ENCODE measurements around the gene CCDC57.
A peak's percentile ranks its signal among the peaks of the same experiment; 100 is the strongest.

CCDC57 gene

DNA sequence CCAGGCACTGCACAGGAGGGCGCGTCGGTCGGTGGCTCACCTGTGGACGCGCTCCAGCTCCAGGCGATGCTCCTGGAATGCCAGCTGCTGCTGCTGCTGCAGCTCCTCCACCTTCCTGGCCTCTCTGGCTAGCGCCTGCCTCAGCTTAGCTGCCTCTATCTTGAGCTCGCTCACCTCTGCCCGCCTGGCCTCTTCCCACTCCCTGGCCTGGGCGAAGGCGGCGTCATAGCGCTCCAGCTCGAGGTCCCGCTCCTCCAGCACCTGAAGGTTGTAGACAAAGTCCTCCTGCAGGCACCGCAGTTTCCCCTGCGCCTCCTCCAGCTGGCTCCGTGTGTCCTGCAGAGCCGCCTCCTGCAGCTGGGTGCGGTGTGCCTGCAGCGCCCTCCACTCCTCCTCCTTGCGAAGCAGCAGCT, 11.1 kb downstream of the CCDC57 start:
- peak overlapping the region in 1 of 2 experiments; percentile 63 for H3K23ac ChIP-seq (ENCODE audit: low read length in 2 of 2)
- 95% methylated on average over 23 of the region's 23 CpGs for WGBS
- DNase-seq: no peak

DNA sequence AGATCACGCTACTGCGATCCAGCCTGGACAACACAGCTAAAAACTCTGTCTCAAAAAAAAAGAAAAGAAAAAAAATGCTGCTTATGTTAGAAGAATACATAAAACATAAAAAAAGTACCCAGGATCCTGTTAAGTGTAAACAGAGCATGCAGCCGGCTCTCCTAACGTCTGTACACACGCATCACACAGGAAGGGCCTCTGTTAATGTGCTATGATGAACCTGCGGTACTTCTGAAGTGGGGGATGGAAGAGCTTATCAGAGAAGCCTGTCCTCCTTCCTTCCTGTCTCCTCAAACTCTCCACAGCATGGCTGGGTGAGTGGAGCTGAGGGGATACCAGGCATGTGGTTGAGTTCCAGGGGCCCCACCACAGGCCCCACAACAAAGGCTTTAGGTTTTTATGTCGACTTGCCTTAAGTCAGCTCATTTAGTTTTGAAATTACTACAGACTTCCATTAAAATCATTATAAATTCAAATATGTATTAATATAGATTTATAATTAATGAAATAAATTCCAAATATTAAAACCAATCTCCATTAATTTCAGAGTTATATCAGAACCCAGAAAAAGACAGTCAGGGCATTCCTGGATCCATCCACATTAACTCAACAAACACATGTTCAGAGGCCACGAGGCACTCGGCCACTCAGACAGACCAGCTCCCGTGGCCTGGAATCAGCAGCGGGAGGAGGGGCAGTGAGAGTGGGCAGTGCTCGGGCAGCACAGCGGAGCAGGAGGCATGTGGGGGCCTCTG, 11.7 kb downstream of the CCDC57 start:
- Histone ChIP-seq H3K79me1 (replicated peaks; ENCODE audit: low read length, poor library complexity, severe bottlenecking) (peaks cover 21% of the 10 kb centered on the region), H3K4me2 (ENCODE audit: low read length, poor library complexity, severe bottlenecking) (no peak overlapping the region), H3K18ac (ENCODE audit: low read depth in 1 of 2, low read length in 2 of 2) (peak overlapping the region; percentile 18 to 83), H3K27ac (ENCODE audit: low read length, poor library complexity, severe bottlenecking) (no peak overlapping the region), H2BK12ac (ENCODE audit: low read length in 2 of 2) (peak overlapping the region; percentile 80 to 84), H3K23ac (ENCODE audit: low read length in 2 of 2) (no peak overlapping the region), H3K36me3 (ENCODE audit: control insufficient read depth in 1 of 2, insufficient read depth in 2 of 2, low read depth in 1 of 2, low read length in 2 of 2) (peaks cover 38 to 44% of the 10 kb centered on the region in 2 experiments), H3K4me3 (ENCODE audit: insufficient read depth in 1 of 2, low read depth in 1 of 2, low read length in 2 of 2) (no peak overlapping the region), H3K27me3 (ENCODE audit: control insufficient read depth in 1 of 2, insufficient read depth in 1 of 2, low read length in 2 of 2) (no peaks in the 10 kb centered on the region), H3K9ac (ENCODE audit: low read length) (no peak overlapping the region), H3K4me1 (ENCODE audit: control insufficient read depth, insufficient read depth, low read depth, low read length) (peaks cover 23% of the 10 kb centered on the region), H3K9me3 (ENCODE audit: control insufficient read depth, low read length) (no peaks in the 10 kb centered on the region), H2BK120ac (ENCODE audit: low read depth, low read length) (peak overlapping the region; percentile 68), H4K8ac (ENCODE audit: low read length) (peak overlapping the region; percentile 49), H2BK15ac (ENCODE audit: low read depth, poor library complexity, severe bottlenecking) (no peak overlapping the region), H3K4ac (ENCODE audit: low read depth in 1 of 2, low read length in 2 of 2) (peak overlapping the region; percentile 35 to 44), H2AK5ac (ENCODE audit: low read length, severe bottlenecking) (no peak overlapping the region), H3K14ac (ENCODE audit: low read length in 2 of 2) (peak overlapping the region in 1 of 2 experiments; percentile 19), H2BK5ac (ENCODE audit: low read depth, low read length, poor library complexity, severe bottlenecking) (no peak overlapping the region), H2AFZ (ENCODE audit: low read depth, low read length) (no peak overlapping the region), H4K91ac (ENCODE audit: low read length) (peak overlapping the region; percentile 94)
- DNase-seq: peak; percentile 67
- 90% methylated on average over 7 of the region's 13 CpGs for WGBS

More for the DNA sequence above, 11.1 kb downstream of the CCDC57 start:
- Histone ChIP-seq H3K4ac (ENCODE audit: low read depth in 1 of 2, low read length in 2 of 2) (peak overlapping the region; percentile 12 to 35), H3K4me3 (ENCODE audit: insufficient read depth in 1 of 2, low read depth in 1 of 2, low read length in 2 of 2) (peak overlapping the region in 1 of 2 experiments; percentile 14), H3K4me2 (ENCODE audit: low read length, poor library complexity, severe bottlenecking) (no peak overlapping the region), H2BK5ac (ENCODE audit: low read depth, low read length, poor library complexity, severe bottlenecking) (no peak overlapping the region), H3K27ac (ENCODE audit: low read length, poor library complexity, severe bottlenecking) (no peak overlapping the region), H3K14ac (ENCODE audit: low read length in 2 of 2) (peak overlapping the region in 1 of 2 experiments; percentile 19), H4K8ac (ENCODE audit: low read length) (peak overlapping the region; percentile 49), H4K91ac (ENCODE audit: low read length) (peak overlapping the region; percentile 94), H3K36me3 (ENCODE audit: control insufficient read depth in 1 of 2, insufficient read depth in 2 of 2, low read depth in 1 of 2, low read length in 2 of 2) (peaks cover 33 to 38% of the 10 kb centered on the region in 2 experiments), H3K9me3 (ENCODE audit: control insufficient read depth, low read length) (no peaks in the 10 kb centered on the region), H3K9ac (ENCODE audit: low read length) (no peak overlapping the region), H2BK12ac (ENCODE audit: low read length in 2 of 2) (peak overlapping the region; percentile 80 to 84), H3K79me1 (replicated peaks; ENCODE audit: low read length, poor library complexity, severe bottlenecking) (peaks cover 18% of the 10 kb centered on the region), H2BK15ac (ENCODE audit: low read depth, poor library complexity, severe bottlenecking) (no peak overlapping the region), H2AK5ac (ENCODE audit: low read length, severe bottlenecking) (no peak overlapping the region), H2BK120ac (ENCODE audit: low read depth, low read length) (peak overlapping the region; percentile 68), H3K18ac (ENCODE audit: low read depth in 1 of 2, low read length in 2 of 2) (peak overlapping the region; percentile 28 to 83), H2AFZ (ENCODE audit: low read depth, low read length) (no peak overlapping the region), H3K27me3 (ENCODE audit: control insufficient read depth in 1 of 2, insufficient read depth in 1 of 2, low read length in 2 of 2) (no peaks in the 10 kb centered on the region), H3K4me1 (ENCODE audit: control insufficient read depth, insufficient read depth, low read depth, low read length) (peaks cover 27% of the 10 kb centered on the region)

GRCh38 chr17:82200135-82200534, 12.5 kb downstream of the CCDC57 start:
- Histone ChIP-seq H2BK12ac (ENCODE audit: low read length in 2 of 2) (no peak overlapping the region), H2AFZ (ENCODE audit: low read depth, low read length) (no peak overlapping the region), H3K9ac (ENCODE audit: low read length) (no peak overlapping the region), H4K91ac (ENCODE audit: low read length) (no peak overlapping the region), H2BK15ac (ENCODE audit: low read depth, poor library complexity, severe bottlenecking) (no peak overlapping the region), H3K18ac (ENCODE audit: low read depth in 1 of 2, low read length in 2 of 2) (no peak overlapping the region), H2AK5ac (ENCODE audit: low read length, severe bottlenecking) (no peak overlapping the region), H3K36me3 (ENCODE audit: control insufficient read depth in 1 of 2, insufficient read depth in 2 of 2, low read depth in 1 of 2, low read length in 2 of 2) (peaks cover 44 to 50% of the 10 kb centered on the region in 2 experiments), H3K14ac (ENCODE audit: low read length in 2 of 2) (no peak overlapping the region), H3K27ac (ENCODE audit: low read length, poor library complexity, severe bottlenecking) (no peak overlapping the region), H3K4me1 (ENCODE audit: control insufficient read depth, insufficient read depth, low read depth, low read length) (peaks cover 17% of the 10 kb centered on the region), H4K8ac (ENCODE audit: low read length) (no peak overlapping the region), H3K4me2 (ENCODE audit: low read length, poor library complexity, severe bottlenecking) (no peak overlapping the region), H2BK5ac (ENCODE audit: low read depth, low read length, poor library complexity, severe bottlenecking) (no peak overlapping the region), H3K23ac (ENCODE audit: low read length in 2 of 2) (no peak overlapping the region), H3K4ac (ENCODE audit: low read depth in 1 of 2, low read length in 2 of 2) (no peak overlapping the region), H3K4me3 (ENCODE audit: insufficient read depth in 1 of 2, low read depth in 1 of 2, low read length in 2 of 2) (no peak overlapping the region), H2BK120ac (ENCODE audit: low read depth, low read length) (no peak overlapping the region), H3K27me3 (ENCODE audit: control insufficient read depth in 1 of 2, insufficient read depth in 1 of 2, low read length in 2 of 2) (no peaks in the 10 kb centered on the region), H3K9me3 (ENCODE audit: control insufficient read depth, low read length) (no peaks in the 10 kb centered on the region), H3K79me1 (replicated peaks; ENCODE audit: low read length, poor library complexity, severe bottlenecking) (peaks cover 22% of the 10 kb centered on the region)
- DNase-seq: no peak
- 96% methylated on average over 17 of the region's 17 CpGs for WGBS

DNA sequence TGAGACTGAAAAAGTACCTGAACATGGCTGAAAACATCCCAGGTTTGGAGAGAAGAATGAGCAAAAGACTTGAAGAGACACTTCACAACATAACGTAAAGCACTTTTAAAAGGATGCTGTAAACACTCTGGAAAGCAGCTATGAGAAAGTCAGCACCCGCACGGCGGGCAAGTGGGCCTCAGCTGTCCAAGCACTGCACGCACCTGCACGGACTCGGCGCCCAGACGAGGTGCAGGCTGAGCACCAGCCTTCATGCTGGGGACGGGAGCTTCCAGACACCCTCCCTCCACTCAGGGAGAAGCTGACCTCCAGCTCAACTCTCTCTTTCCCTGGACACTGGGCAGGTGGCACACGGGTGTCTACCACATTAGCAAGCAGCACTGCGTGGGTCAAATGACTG, 13.1 kb downstream of the CCDC57 start:
- Histone ChIP-seq H3K4me2 (ENCODE audit: low read length, poor library complexity, severe bottlenecking) (no peak overlapping the region), H2BK120ac (ENCODE audit: low read depth, low read length) (no peak overlapping the region), H3K36me3 (ENCODE audit: control insufficient read depth in 1 of 2, insufficient read depth in 2 of 2, low read depth in 1 of 2, low read length in 2 of 2) (peaks cover 50 to 56% of the 10 kb centered on the region in 2 experiments), H2BK12ac (ENCODE audit: low read length in 2 of 2) (no peak overlapping the region), H2BK5ac (ENCODE audit: low read depth, low read length, poor library complexity, severe bottlenecking) (no peak overlapping the region), H3K4me3 (ENCODE audit: insufficient read depth in 1 of 2, low read depth in 1 of 2, low read length in 2 of 2) (no peak overlapping the region), H3K4me1 (ENCODE audit: control insufficient read depth, insufficient read depth, low read depth, low read length) (peaks cover 12% of the 10 kb centered on the region), H2AFZ (ENCODE audit: low read depth, low read length) (no peak overlapping the region), H4K8ac (ENCODE audit: low read length) (no peak overlapping the region), H3K9ac (ENCODE audit: low read length) (no peak overlapping the region), H3K14ac (ENCODE audit: low read length in 2 of 2) (no peak overlapping the region), H4K91ac (ENCODE audit: low read length) (no peak overlapping the region), H3K79me1 (replicated peaks; ENCODE audit: low read length, poor library complexity, severe bottlenecking) (peaks cover 23% of the 10 kb centered on the region), H3K27ac (ENCODE audit: low read length, poor library complexity, severe bottlenecking) (no peak overlapping the region), H2BK15ac (ENCODE audit: low read depth, poor library complexity, severe bottlenecking) (no peak overlapping the region), H3K27me3 (ENCODE audit: control insufficient read depth in 1 of 2, insufficient read depth in 1 of 2, low read length in 2 of 2) (no peaks in the 10 kb centered on the region), H3K23ac (ENCODE audit: low read length in 2 of 2) (no peak overlapping the region), H2AK5ac (ENCODE audit: low read length, severe bottlenecking) (no peak overlapping the region), H3K9me3 (ENCODE audit: control insufficient read depth, low read length) (no peaks in the 10 kb centered on the region), H3K4ac (ENCODE audit: low read depth in 1 of 2, low read length in 2 of 2) (no peak overlapping the region), H3K18ac (ENCODE audit: low read depth in 1 of 2, low read length in 2 of 2) (no peak overlapping the region)
- WGBS: 94% methylated on average over 12 of the region's 12 CpGs
- no peak for DNase-seq
